AG04450 (cell line): ENCODE data around the gene SERPINF2. TPM values are rescaled to one million over a fixed set of nuclear protein-coding genes. Genes with fewer than 3 reads are reported as not detected.
"Not testable (repeated sequence)": the region's sequence is repeated elsewhere in the genome, so short reads cannot be mapped to it uniquely, and the experiment has no call there.

Experiments used
- CTCF ChIA-PET: fragments of 300-600, 350-600 bp; formaldehyde crosslinking; extraction: SDS; loops from one replicate; lab custom pipeline; 2022; ENCODE audit warnings: antibody characterized with exemption, inconsistent platforms; lab: Charles Lee
- POLR2A ChIA-PET: fragments of 350-600 bp; formaldehyde crosslinking; extraction: SDS; loops from one replicate; lab custom pipeline; 2021; ENCODE audit warnings: antibody characterized with exemption, inconsistent platforms; lab: Yijun Ruan, JAX
- DNase-seq: peaks from one replicate; pipeline ENCODE4 v3.0.0-alpha.2; 2011; ENCODE audit warnings: low read depth, low spot score
- H3K27ac ChIP-seq: one replicate; pipeline ENCODE4 v1.5.1; 2012; ENCODE audit warnings: low read depth, low read length, control low read depth
- H3K27me3 ChIP-seq: one replicate; pipeline ENCODE4 v1.6.0; 2012; ENCODE audit warnings: low read length; ENCODE audit not compliant: control insufficient read depth, insufficient read depth
- H3K4me3 ChIP-seq: 2 replicates; pipeline ENCODE4 v1.5.1; 2011; ENCODE audit warnings: mild to moderate bottlenecking, low read depth, low read length, control low read depth
- H3K9me3 ChIP-seq: 2 replicates; pipeline ENCODE4 v1.5.1; 2012; ENCODE audit warnings: low read length; ENCODE audit not compliant: control insufficient read depth, insufficient read depth
- CTCF ChIP-seq: IDR thresholded peaks from 2 replicates; pipeline ENCODE4 v1.5.1; 2011; ENCODE audit warnings: low read depth, low read length, control low read depth, inconsistent platforms
- polyA plus RNA-seq: library from polyadenylated mRNA; depleted of rRNA; stranded (reverse); fragments of >200 nt; gene quantifications from 2 replicates; pipeline ENCODE4 v1.2.3, GENCODE V29; 2011

Gene SERPINF2
- polyA plus RNA-seq, 1 experiment = not detected

- H3K27ac ChIP-seq = no peak overlapping the region
- ChIA-PET POLR2A (interaction anchor here (0.6 to 0.7 kb wide), 2 partner anchors 18 to 33 kb away, joined by 3 to 7 read pairs; no protein-coding TSS in a partner anchor), CTCF (no interaction called here)
- no peaks in the 10 kb centered on the region for H3K27me3 ChIP-seq
- no peak for DNase-seq
- H3K4me3 ChIP-seq = no peak overlapping the region
- TF ChIP-seq CTCF = no peak
- H3K9me3 ChIP-seq = no peaks in the 10 kb centered on the region; the same call in 1 of the 2 replicates
Observed at GRCh38 chr17:1769822-1770477, 27.3 kb downstream of the SERPINF2 start.

- POLR2A ChIA-PET = interaction anchor here (0.7 to 1.4 kb wide), 3 partner anchors 9 to 496 kb away, joined by 3 to 5 read pairs (median 3); no protein-coding TSS in a partner anchor
- CTCF ChIA-PET = interaction anchor here (0.6 to 1.9 kb wide), 5 partner anchors 11 to 519 kb away, joined by 3 to 9 read pairs (median 4); no protein-coding TSS in a partner anchor
- H3K27me3 ChIP-seq, H3K9me3 ChIP-seq, H3K4me3 ChIP-seq, H3K27ac ChIP-seq: not testable (repeated sequence)
- DNase-seq = peak; percentile 13
Observed at GRCh38 chr17:1773000-1773695, 30.5 kb downstream of the SERPINF2 start.

- Histone ChIP-seq H3K9me3 (no peaks in the 10 kb centered on the region; the same call in 1 of the 2 replicates), H3K27me3 (no peaks in the 10 kb centered on the region), H3K4me3 (no peak overlapping the region), H3K27ac (no peak overlapping the region)
- DNase-seq = no peak
- ChIA-PET POLR2A (interaction anchor here (0.7 to 1.0 kb wide), 2 partner anchors 9 to 496 kb away, joined by 3 read pairs; no protein-coding TSS in a partner anchor), CTCF (interaction anchor here (0.5 to 1.9 kb wide), 5 partner anchors 8 to 518 kb away, joined by 3 to 9 read pairs (median 3); no protein-coding TSS in a partner anchor)
- no peak for TF ChIP-seq CTCF
Observed at GRCh38 chr17:1773696-1774181, 31.1 kb downstream of the SERPINF2 start.

- POLR2A ChIA-PET = no interaction called here
- H3K27me3 ChIP-seq = no peaks in the 10 kb centered on the region
- H3K27ac ChIP-seq = no peak overlapping the region
- DNase-seq = no peak
- CTCF ChIA-PET = interaction anchor here (0.9 to 1.9 kb wide), 2 partner anchors 9 to 60 kb away, joined by 3 to 9 read pairs; no protein-coding TSS in a partner anchor
- H3K9me3 ChIP-seq = no peaks in the 10 kb centered on the region; the same call in 1 of the 2 replicates
- H3K4me3 ChIP-seq = no peak overlapping the region
- no peak for TF ChIP-seq CTCF
Observed at GRCh38 chr17:1774390-1775176, 31.9 kb downstream of the SERPINF2 start.

- Histone ChIP-seq H3K4me3 (no peak overlapping the region), H3K27ac (no peak overlapping the region), H3K27me3 (no peaks in the 10 kb centered on the region), H3K9me3 (no peaks in the 10 kb centered on the region; the same call in 1 of the 2 replicates)
- POLR2A ChIA-PET = interaction anchor here (0.7 kb wide), 1 partner anchor 45 kb away, joined by 3 read pairs; no protein-coding TSS in a partner anchor
- no peak for TF ChIP-seq CTCF
- DNase-seq = no peak
- CTCF ChIA-PET = interaction anchor here (0.6 to 1.4 kb wide), 2 partner anchors 10 to 55 kb away, joined by 4 to 5 read pairs; no protein-coding TSS in a partner anchor
Observed at GRCh38 chr17:1776328-1776727, 33.7 kb downstream of the SERPINF2 start.
